Tibial artery (tissue), 4 donors: ENCODE results near the gene KCND2.

Experiments used
- DNase-seq, 2 donors: peaks; one replicate each; pipeline ENCODE4 v3.0.0-alpha.2; 2019
- H3K27ac ChIP-seq, 2 donors: fragments of 200-600 bp; sonication (generic) in 1 of 2; 1 replicate in 1 of 2; 2 replicates in 1 of 2; pipeline ENCODE4 v1.5.1; 2018 to 2019; ENCODE audit warnings: mild to moderate bottlenecking in 1 of 2
- H3K27me3 ChIP-seq, 2 donors: fragments of 200-600 bp; sonication (generic) in 1 of 2; one replicate each; pipeline versions ENCODE4 v1.5.1 to v1.6.0; 2016 to 2019
- H3K36me3 ChIP-seq, 3 donors: fragments of 200-600 bp; sonication (generic) in 2 of 3; one replicate each; pipeline ENCODE4 v1.5.1; 2016 to 2019; ENCODE audit warnings: mild to moderate bottlenecking in 2 of 3
- H3K4me1 ChIP-seq, 4 donors: fragments of 200-600 bp; sonication (generic) in 2 of 4; 1 replicate in 3 of 4; 2 replicates in 1 of 4; pipeline ENCODE4 v1.5.1; 2016 to 2019
- H3K4me3 ChIP-seq, 2 donors: fragments of 200-600 bp; sonication (generic) in 1 of 2; 1 replicate in 1 of 2; 2 replicates in 1 of 2; pipeline ENCODE4 v1.5.1; 2018 to 2019; ENCODE audit warnings: mild to moderate bottlenecking in 2 of 2
- H3K9me3 ChIP-seq, 3 donors: fragments of 200-600 bp; sonication (generic) in 1 of 3; one replicate each; pipeline ENCODE4 v1.5.1; 2016 to 2019
- CTCF ChIP-seq, 2 experiments: fragments of 200-600 bp in 1 of 2; fragments of 450-650 bp in 1 of 2; IDR thresholded peaks; one replicate each; pipeline ENCODE4 v1.5.1; 2017 to 2019; ENCODE audit warnings: antibody characterized with exemption in 2 of 2, mild to moderate bottlenecking in 1 of 2, moderate library complexity in 1 of 2
- intact Hi-C: fragments of 100-400 bp; cut with DNase I; formaldehyde crosslinking; loops from one replicate; pipeline ENCODE4 v1.15.0; 2023; ENCODE audit warnings: low total_unique reads

The KCND2 gene

GRCh38 chr7:120272261-120272660 lies 714 bp upstream of the KCND2 start:
- peaks cover 0 to 3% of the 10 kb centered on the region in 2 donors for H3K27me3 ChIP-seq
- intact Hi-C loops, result loop anchor here (2.0 kb wide), 1 partner anchor 337 kb away; no protein-coding TSS in a partner anchor
- peak overlapping the region in 1 of 2 donors; percentile 1 for H3K27ac ChIP-seq
- H3K4me1 ChIP-seq, result peaks cover 0 to 10% (median 6%) of the 10 kb centered on the region in 4 donors
- H3K9me3 ChIP-seq, result no peaks in the 10 kb centered on the region
- TF ChIP-seq CTCF (IDR thresholded peaks at IDR 0.05), result peak; percentile 58 to 63
- DNase-seq, result no peak
- H3K4me3 ChIP-seq, result peak overlapping the region; percentile 50 to 52
- no peaks in the 10 kb centered on the region for H3K36me3 ChIP-seq

GRCh38 chr7:120273476-120273975 lies 551 bp downstream of the KCND2 start:
- H3K4me1 ChIP-seq, result peaks cover 0 to 10% (median 6%) of the 10 kb centered on the region in 4 donors
- peaks cover 0 to 3% of the 10 kb centered on the region in 2 donors for H3K27me3 ChIP-seq
- H3K27ac ChIP-seq, result no peak overlapping the region
- TF ChIP-seq CTCF (IDR thresholded peaks at IDR 0.05), result no peak
- no peaks in the 10 kb centered on the region for H3K36me3 ChIP-seq
- H3K4me3 ChIP-seq, result peak overlapping the region; percentile 50 to 52
- no peak for DNase-seq
- no peaks in the 10 kb centered on the region for H3K9me3 ChIP-seq
- intact Hi-C loops, result loop anchor here (2.0 kb wide), 1 partner anchor 339 kb away; no protein-coding TSS in a partner anchor

GRCh38 chr7:120274482-120274881 lies 1.5 kb downstream of the KCND2 start:
- Histone ChIP-seq H3K4me1 (peaks cover 0 to 10% (median 6%) of the 10 kb centered on the region in 4 donors), H3K9me3 (no peaks in the 10 kb centered on the region), H3K4me3 (no peak overlapping the region), H3K27ac (no peak overlapping the region), H3K27me3 (peaks cover 0 to 3% of the 10 kb centered on the region in 2 donors), H3K36me3 (no peaks in the 10 kb centered on the region)
- DNase-seq, result no peak
- intact Hi-C loops, result no loop called here
- TF ChIP-seq CTCF (IDR thresholded peaks at IDR 0.05), result no peak

- no peaks in the 10 kb centered on the region for H3K9me3 ChIP-seq
- peaks cover 0 to 10% (median 6%) of the 10 kb centered on the region in 4 donors for H3K4me1 ChIP-seq
- no peak for DNase-seq
- no peak for TF ChIP-seq CTCF (IDR thresholded peaks at IDR 0.05)
- peaks cover 0 to 3% of the 10 kb centered on the region in 2 donors for H3K27me3 ChIP-seq
- intact Hi-C loops, result no loop called here
- H3K4me3 ChIP-seq, result no peak overlapping the region
- no peak overlapping the region for H3K27ac ChIP-seq
- H3K36me3 ChIP-seq, result no peaks in the 10 kb centered on the region
Observed at GRCh38 chr7:120274899-120275298, 1.9 kb downstream of the KCND2 start.

GRCh38 chr7:120276720-120277119 lies 3.7 kb downstream of the KCND2 start:
- Histone ChIP-seq H3K27me3 (peaks cover 0 to 3% of the 10 kb centered on the region in 2 donors), H3K4me1 (peaks cover 0 to 10% (median 6%) of the 10 kb centered on the region in 4 donors), H3K4me3 (no peak overlapping the region), H3K9me3 (no peaks in the 10 kb centered on the region), H3K27ac (no peak overlapping the region), H3K36me3 (no peaks in the 10 kb centered on the region)
- intact Hi-C loops, result no loop called here
- DNase-seq, result no peak
- TF ChIP-seq CTCF (IDR thresholded peaks at IDR 0.05), result no peak
